Measurements from ENCODE around the gene TRIM25. TPM values are rescaled to one million over a fixed set of nuclear protein-coding genes. Genes with fewer than 3 reads are reported as not detected.

Gene TRIM25, protein sequence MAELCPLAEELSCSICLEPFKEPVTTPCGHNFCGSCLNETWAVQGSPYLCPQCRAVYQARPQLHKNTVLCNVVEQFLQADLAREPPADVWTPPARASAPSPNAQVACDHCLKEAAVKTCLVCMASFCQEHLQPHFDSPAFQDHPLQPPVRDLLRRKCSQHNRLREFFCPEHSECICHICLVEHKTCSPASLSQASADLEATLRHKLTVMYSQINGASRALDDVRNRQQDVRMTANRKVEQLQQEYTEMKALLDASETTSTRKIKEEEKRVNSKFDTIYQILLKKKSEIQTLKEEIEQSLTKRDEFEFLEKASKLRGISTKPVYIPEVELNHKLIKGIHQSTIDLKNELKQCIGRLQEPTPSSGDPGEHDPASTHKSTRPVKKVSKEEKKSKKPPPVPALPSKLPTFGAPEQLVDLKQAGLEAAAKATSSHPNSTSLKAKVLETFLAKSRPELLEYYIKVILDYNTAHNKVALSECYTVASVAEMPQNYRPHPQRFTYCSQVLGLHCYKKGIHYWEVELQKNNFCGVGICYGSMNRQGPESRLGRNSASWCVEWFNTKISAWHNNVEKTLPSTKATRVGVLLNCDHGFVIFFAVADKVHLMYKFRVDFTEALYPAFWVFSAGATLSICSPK
- 10 to 100 TPM; 35.6 to 60.8 (median 49.8) TPM for total RNA-seq
- long read RNA-seq, partial matches to known transcripts: 3 of 4 reads
- long read RNA-seq, other reads (novel, unspliced or antisense): 1 of 4 reads

DNA sequence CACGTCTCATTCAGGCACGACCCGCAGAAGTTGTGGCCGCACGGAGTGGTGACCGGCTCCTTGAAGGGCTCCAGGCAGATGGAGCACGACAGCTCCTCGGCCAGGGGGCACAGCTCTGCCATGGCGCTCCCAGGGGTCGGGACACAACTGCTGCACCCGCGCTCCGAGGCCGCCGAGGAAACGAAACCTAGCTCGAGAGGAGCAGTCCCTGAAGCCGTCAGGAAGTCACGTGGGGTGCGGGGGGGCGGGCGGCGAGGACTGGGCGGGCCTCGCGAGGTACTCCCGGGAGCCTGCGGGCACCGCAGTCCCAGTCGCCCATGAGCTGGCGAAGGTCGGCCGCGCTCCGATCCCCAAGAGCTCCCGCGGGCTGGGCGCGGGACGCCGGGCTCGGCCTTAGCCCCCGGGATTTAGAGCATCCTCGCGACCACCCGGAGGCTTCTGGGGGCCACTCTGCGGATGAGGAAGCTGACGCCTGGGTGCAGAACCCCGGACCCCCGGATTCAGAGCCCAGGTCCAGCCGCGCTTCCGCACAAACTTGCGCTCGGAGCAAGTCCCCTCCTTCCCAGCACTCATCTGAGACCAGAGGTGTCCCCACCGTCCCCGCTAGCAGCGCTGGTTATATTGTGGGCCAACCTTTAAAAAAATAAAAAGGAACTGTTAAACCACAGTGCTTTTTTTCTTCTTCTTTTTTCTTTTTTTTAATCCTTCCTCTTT lies at the start of gene TRIM25:
TSS of gene TRIM25 (minus strand) at position 183 of the 714 bp plus-strand sequence. CDS start at position 122, 61 bp downstream.
- WGBS (ENCODE audit: insufficient coverage, low coverage, low lambda C conversion rate, missing lambda C conversion rate): 0% methylated on average over 9 of the region's 58 CpGs
- peak; percentile 96 to 98 (median 97) for DNase-seq
- Histone ChIP-seq H3K4me3 (peak within 1 kb of the TSS; percentile 72 to 94 (median 82)), H3K4me1 (peaks cover 0 to 44% (median 19%) of the 10 kb centered on the region in 4 donors), H3K9me3 (no peaks in the 10 kb centered on the region), H3K36me3 (no peaks in the 10 kb centered on the region), H3K27me3 (no peaks in the 10 kb centered on the region), H3K27ac (peak within 1 kb of the TSS; percentile 87 to 94 (median 94))
- TF ChIP-seq POLR2A (IDR thresholded peaks at IDR 0.05): peak; percentile 99
- TF ChIP-seq, protein P1, sequence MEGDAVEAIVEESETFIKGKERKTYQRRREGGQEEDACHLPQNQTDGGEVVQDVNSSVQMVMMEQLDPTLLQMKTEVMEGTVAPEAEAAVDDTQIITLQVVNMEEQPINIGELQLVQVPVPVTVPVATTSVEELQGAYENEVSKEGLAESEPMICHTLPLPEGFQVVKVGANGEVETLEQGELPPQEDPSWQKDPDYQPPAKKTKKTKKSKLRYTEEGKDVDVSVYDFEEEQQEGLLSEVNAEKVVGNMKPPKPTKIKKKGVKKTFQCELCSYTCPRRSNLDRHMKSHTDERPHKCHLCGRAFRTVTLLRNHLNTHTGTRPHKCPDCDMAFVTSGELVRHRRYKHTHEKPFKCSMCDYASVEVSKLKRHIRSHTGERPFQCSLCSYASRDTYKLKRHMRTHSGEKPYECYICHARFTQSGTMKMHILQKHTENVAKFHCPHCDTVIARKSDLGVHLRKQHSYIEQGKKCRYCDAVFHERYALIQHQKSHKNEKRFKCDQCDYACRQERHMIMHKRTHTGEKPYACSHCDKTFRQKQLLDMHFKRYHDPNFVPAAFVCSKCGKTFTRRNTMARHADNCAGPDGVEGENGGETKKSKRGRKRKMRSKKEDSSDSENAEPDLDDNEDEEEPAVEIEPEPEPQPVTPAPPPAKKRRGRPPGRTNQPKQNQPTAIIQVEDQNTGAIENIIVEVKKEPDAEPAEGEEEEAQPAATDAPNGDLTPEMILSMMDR (IDR thresholded peaks at IDR 0.05): no peak
- intact Hi-C loops (cut with DNase I): no loop called here
- ATAC-seq: peak; percentile 74 to 87 (median 81)

DNA sequence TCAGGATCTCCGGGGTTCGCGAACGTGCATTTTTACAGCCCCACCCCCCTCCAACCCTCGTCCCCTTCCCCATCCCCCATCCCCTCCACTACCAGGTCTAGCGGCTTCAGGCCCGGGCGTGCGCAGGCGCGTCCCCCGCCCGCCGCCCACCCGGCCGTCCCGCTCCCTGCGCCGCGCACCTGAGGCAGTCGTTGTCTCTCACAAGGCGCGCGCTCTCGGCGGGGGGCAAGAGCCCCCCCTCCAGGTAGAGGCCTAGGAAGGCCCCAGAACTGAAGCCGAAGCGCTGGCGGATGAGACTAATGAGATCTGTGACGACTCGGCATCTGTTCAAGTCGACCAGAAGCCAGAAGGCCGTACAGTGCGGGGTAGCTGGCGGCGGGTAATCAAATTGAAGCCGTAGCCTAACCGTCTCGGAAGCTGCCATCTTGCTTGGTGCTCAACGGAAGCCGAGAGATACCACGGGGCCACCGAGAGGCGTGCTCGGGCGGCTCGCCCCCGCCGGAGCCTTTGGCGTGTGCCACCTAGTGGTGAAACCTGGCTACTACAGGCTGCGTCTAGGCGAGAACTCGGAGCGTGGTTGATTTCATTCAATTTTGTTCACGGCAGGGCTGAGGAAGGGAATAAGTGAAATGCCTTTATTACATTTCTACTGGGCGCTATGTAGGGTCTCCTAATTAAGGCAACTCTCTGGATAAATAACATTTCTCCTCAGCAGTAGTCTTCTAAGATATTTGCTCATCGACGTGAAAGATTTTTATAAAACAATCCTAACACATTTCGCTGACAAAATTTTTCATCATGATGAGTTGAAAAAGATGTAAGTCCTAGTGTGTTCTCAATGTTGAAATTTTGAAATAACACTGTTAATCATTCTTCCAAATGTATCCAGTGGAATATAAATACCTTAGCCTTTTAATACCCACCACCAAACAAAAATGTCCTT lies 47.0 kb upstream of the TRIM25 start, which contains the start of gene COIL:
TSS of gene COIL (minus strand) at position 455 of the 943 bp plus-strand sequence. CDS start at position 424, 31 bp downstream.
- TF ChIP-seq POLR2A (IDR thresholded peaks at IDR 0.05): peak; percentile 33
- TF ChIP-seq, protein P1 (IDR thresholded peaks at IDR 0.05): peak; percentile 99 to 100 (median 99)
- ATAC-seq: peak; percentile 100
- peak; percentile 92 to 94 (median 94) for DNase-seq
- peak within 1 kb of the TSS; percentile 59 to 76 (median 71) for H3K4me3 ChIP-seq
- WGBS (ENCODE audit: insufficient coverage, low coverage, low lambda C conversion rate, missing lambda C conversion rate): 7% methylated on average over 31 of the region's 59 CpGs
- H3K9me3 ChIP-seq: no peaks in the 10 kb centered on the region
- H3K27me3 ChIP-seq: no peaks in the 10 kb centered on the region
- intact Hi-C loops (cut with DNase I): no loop called here
- H3K27ac ChIP-seq: peak within 1 kb of the TSS; percentile 75 to 82 (median 79)
- H3K36me3 ChIP-seq: no peaks in the 10 kb centered on the region
- peaks cover 0 to 9% (median 4%) of the 10 kb centered on the region in 4 donors for H3K4me1 ChIP-seq

DNA sequence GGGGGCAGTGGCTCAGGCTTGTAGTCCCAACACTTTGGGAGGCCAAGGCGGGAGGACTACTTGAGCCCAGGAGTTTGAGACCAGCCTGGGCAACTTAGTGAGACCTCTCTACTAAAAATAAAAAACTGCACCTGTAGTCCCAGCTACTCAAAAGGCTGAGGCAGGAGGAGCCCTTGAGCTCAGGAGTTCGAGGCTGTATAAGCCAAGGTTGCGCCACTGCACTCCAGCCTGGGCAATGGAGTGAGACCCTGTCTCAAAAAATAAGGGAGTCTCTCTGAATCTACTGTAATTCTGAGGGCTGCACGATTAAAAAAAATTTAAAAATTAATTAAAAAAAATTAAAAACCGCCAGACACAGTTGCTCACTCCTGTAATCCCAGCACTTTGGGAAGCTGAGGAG lies 43.1 kb upstream of the TRIM25 start:
- H3K27ac ChIP-seq: no peak overlapping the region
- no peak overlapping the region for H3K4me3 ChIP-seq
- H3K27me3 ChIP-seq: no peaks in the 10 kb centered on the region
- TF ChIP-seq, protein P1 (IDR thresholded peaks at IDR 0.05): no peak
- TF ChIP-seq POLR2A (IDR thresholded peaks at IDR 0.05): no peak
- DNase-seq (no peak), ATAC-seq (no peak)
- H3K36me3 ChIP-seq: no peaks in the 10 kb centered on the region
- peaks cover 0 to 9% (median 4%) of the 10 kb centered on the region in 4 donors for H3K4me1 ChIP-seq
- intact Hi-C loops (cut with DNase I): no loop called here
- no peaks in the 10 kb centered on the region for H3K9me3 ChIP-seq
- WGBS (ENCODE audit: insufficient coverage, low coverage, low lambda C conversion rate, missing lambda C conversion rate): 92% methylated on average over 4 of the region's 5 CpGs

Measured in right lobe of liver (tissue), 6 donors.